Measurements from ENCODE around the gene SCAMP2. TPM values are rescaled to one million over a fixed set of nuclear protein-coding genes. Genes with fewer than 3 reads are reported as not detected.
"Not testable (repeated sequence)": the region's sequence is repeated elsewhere in the genome, so short reads cannot be mapped to it uniquely, and the experiment has no call there.

The SCAMP2 gene
- total RNA-seq, 1 experiment from 2014 or later: 121 TPM

- Histone ChIP-seq H3K9me3 (ENCODE audit: control insufficient read depth, insufficient read depth, low read depth, low read length) (no peaks in the 10 kb centered on the region), H3K27me3 (ENCODE audit: control insufficient read depth, insufficient read depth, low read length) (no peaks in the 10 kb centered on the region), H3K4me1 (ENCODE audit: control insufficient read depth, insufficient read depth, low read length) (peaks cover 9% of the 10 kb centered on the region), H3K27ac (ENCODE audit: low read length) (no peak overlapping the region), H3K4me3 (ENCODE audit: low read depth in 2 of 2, low read length in 2 of 2) (no peak overlapping the region), H3K36me3 (ENCODE audit: control insufficient read depth, insufficient read depth, low read length) (no peaks in the 10 kb centered on the region; the same call in 1 of the 2 replicates)
- ChIA-PET POLR2A (no interaction called here), CTCF (interaction anchor here (0.5 kb wide), 1 partner anchor 27 kb away, joined by 12 read pairs; no protein-coding TSS in a partner anchor)
- DNase-seq (ENCODE audit: low read depth, low spot score): no peak
- no peak for TF ChIP-seq POLR2AphosphoS5 (IDR thresholded peaks at IDR 0.05; ENCODE audit: low read depth, low read length)
- no peak for TF ChIP-seq REST (IDR thresholded peaks at IDR 0.05; ENCODE audit: insufficient read depth in 1 of 2, low read depth in 2 of 2, low read length in 1 of 2)
- no peak for TF ChIP-seq CTCF (IDR thresholded peaks at IDR 0.05)
- no peak for TF ChIP-seq TCF7L2 (IDR thresholded peaks at IDR 0.05; ENCODE audit: low read depth, low read length)
- TF ChIP-seq SIN3A (IDR thresholded peaks at IDR 0.05; ENCODE audit: borderline replicate concordance, insufficient read depth, low read depth, low read length): no peak
- no peak for ATAC-seq
- no TSS peak for BruUV-seq (replicated peaks)
- intact Hi-C loops (cut with micrococcal nuclease; ENCODE audit: unreplicated experiment) (no loop called here), in situ Hi-C loops (cut with HindIII; ENCODE audit: low pct_unique_long_range_greater_than_20kb, low sequenced_read_pairs) (no loop called here)
These were observed 15.6 kb upstream of the SCAMP2 start for GRCh38 chr15:74888716-74889115.

GRCh38 chr15:74887537-74888193 lies 14.5 kb upstream of the SCAMP2 start:
- H3K9me3 ChIP-seq (ENCODE audit: control insufficient read depth, insufficient read depth, low read depth, low read length); DNase-seq (ENCODE audit: low read depth, low spot score); H3K4me3 ChIP-seq (ENCODE audit: low read depth in 2 of 2, low read length in 2 of 2); ATAC-seq; H3K4me1 ChIP-seq (ENCODE audit: control insufficient read depth, insufficient read depth, low read length); H3K27me3 ChIP-seq (ENCODE audit: control insufficient read depth, insufficient read depth, low read length); intact Hi-C loops (cut with micrococcal nuclease; ENCODE audit: unreplicated experiment); POLR2A ChIA-PET; BruUV-seq (replicated peaks); H3K27ac ChIP-seq (ENCODE audit: low read length); in situ Hi-C loops (cut with HindIII; ENCODE audit: low pct_unique_long_range_greater_than_20kb, low sequenced_read_pairs); H3K36me3 ChIP-seq (ENCODE audit: control insufficient read depth, insufficient read depth, low read length); CTCF ChIA-PET: not testable (repeated sequence)

GRCh38 chr15:74885461-74885860 lies 12.3 kb upstream of the SCAMP2 start:
- no peak for DNase-seq (ENCODE audit: low read depth, low spot score)
- no peak overlapping the region for H3K4me3 ChIP-seq (ENCODE audit: low read depth in 2 of 2, low read length in 2 of 2)
- H3K27me3 ChIP-seq (ENCODE audit: control insufficient read depth, insufficient read depth, low read length): no peaks in the 10 kb centered on the region
- in situ Hi-C loops (cut with HindIII; ENCODE audit: low pct_unique_long_range_greater_than_20kb, low sequenced_read_pairs): no loop called here
- H3K36me3 ChIP-seq (ENCODE audit: control insufficient read depth, insufficient read depth, low read length): no peaks in the 10 kb centered on the region
- H3K9me3 ChIP-seq (ENCODE audit: control insufficient read depth, insufficient read depth, low read depth, low read length): no peaks in the 10 kb centered on the region
- no peak for ATAC-seq
- TF ChIP-seq POLR2AphosphoS5 (IDR thresholded peaks at IDR 0.05; ENCODE audit: low read depth, low read length) (no peak), TCF7L2 (IDR thresholded peaks at IDR 0.05; ENCODE audit: low read depth, low read length) (no peak), SIN3A (IDR thresholded peaks at IDR 0.05; ENCODE audit: borderline replicate concordance, insufficient read depth, low read depth, low read length) (no peak), CTCF (IDR thresholded peaks at IDR 0.05) (no peak), REST (IDR thresholded peaks at IDR 0.05; ENCODE audit: insufficient read depth in 1 of 2, low read depth in 2 of 2, low read length in 1 of 2) (no peak)
- H3K4me1 ChIP-seq (ENCODE audit: control insufficient read depth, insufficient read depth, low read length): peaks cover 7% of the 10 kb centered on the region
- ChIA-PET CTCF (interaction anchor here (0.6 kb wide), 1 partner anchor 11 kb away, joined by 3 read pairs; no protein-coding TSS in a partner anchor), POLR2A (interaction anchor here (0.7 kb wide), 1 partner anchor 144 kb away, joined by 4 read pairs; no protein-coding TSS in a partner anchor)
- no TSS peak for BruUV-seq (replicated peaks)
- no peak overlapping the region for H3K27ac ChIP-seq (ENCODE audit: low read length)
- intact Hi-C loops (cut with micrococcal nuclease; ENCODE audit: unreplicated experiment): no loop called here
